ENCODE measurements around the gene C1orf53.

DNA sequence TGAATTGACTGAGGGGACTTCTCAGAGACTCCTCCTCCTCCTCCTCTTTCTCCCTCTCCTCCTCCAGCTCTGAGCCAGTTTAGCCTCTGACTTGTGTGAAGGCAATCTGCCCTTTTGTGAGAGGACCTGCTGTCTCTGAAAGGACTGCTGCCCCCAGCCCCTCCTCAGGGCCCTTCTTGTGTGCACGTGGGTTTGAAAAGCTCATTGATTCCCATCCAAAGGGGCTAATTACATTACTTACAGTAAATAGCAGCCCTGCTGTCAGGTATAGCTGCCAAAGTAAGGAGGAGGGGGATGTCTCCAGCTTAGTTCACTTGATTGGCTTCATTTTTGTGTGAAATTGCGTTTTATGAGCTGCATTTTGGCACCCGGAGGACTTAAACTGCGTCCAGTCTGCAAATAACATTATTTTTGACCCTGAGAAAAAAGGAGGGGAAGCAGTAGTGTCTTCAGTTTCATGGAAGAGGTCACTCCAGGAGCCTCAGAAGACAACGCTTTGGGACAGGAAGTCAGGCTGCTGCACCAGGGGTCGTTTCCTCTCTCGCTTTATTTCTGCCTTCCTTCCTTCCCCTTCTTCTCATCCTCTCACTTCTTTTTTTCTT is 12.9 kb downstream of the C1orf53 start:
- TF ChIP-seq, protein P1, sequence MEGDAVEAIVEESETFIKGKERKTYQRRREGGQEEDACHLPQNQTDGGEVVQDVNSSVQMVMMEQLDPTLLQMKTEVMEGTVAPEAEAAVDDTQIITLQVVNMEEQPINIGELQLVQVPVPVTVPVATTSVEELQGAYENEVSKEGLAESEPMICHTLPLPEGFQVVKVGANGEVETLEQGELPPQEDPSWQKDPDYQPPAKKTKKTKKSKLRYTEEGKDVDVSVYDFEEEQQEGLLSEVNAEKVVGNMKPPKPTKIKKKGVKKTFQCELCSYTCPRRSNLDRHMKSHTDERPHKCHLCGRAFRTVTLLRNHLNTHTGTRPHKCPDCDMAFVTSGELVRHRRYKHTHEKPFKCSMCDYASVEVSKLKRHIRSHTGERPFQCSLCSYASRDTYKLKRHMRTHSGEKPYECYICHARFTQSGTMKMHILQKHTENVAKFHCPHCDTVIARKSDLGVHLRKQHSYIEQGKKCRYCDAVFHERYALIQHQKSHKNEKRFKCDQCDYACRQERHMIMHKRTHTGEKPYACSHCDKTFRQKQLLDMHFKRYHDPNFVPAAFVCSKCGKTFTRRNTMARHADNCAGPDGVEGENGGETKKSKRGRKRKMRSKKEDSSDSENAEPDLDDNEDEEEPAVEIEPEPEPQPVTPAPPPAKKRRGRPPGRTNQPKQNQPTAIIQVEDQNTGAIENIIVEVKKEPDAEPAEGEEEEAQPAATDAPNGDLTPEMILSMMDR (IDR thresholded peaks at IDR 0.05) = no peak
- no peak for TF ChIP-seq POLR2A (IDR thresholded peaks at IDR 0.05)

All from adrenal gland (tissue), 5 donors.